IPS-20b (cell line): ENCODE measurements around the gene ARSB.

Experiments
- H3K27ac ChIP-seq: one replicate; pipeline ENCODE4 v1.5.1; 2013; ENCODE audit warnings: low read length
- H3K27me3 ChIP-seq: 2 replicates; pipeline ENCODE4 v1.6.1; 2013; ENCODE audit warnings: mild to moderate bottlenecking, low read length, inconsistent platforms; ENCODE audit not compliant: insufficient read depth
- H3K36me3 ChIP-seq: 2 replicates; pipeline ENCODE4 v1.6.1; 2013; ENCODE audit warnings: low read depth, mild to moderate bottlenecking, inconsistent platforms, low read length, moderate library complexity; ENCODE audit not compliant: insufficient read depth
- H3K4me1 ChIP-seq: 2 replicates; pipeline ENCODE4 v1.6.1; 2013; ENCODE audit warnings: mild to moderate bottlenecking, control low read depth, inconsistent platforms, low read length, moderate library complexity; ENCODE audit not compliant: insufficient read depth
- H3K4me3 ChIP-seq: 2 replicates; pipeline ENCODE4 v1.5.1; 2013; ENCODE audit warnings: mild to moderate bottlenecking, low read length, inconsistent platforms
- H3K9ac ChIP-seq: 2 replicates; pipeline ENCODE4 v1.6.1; 2013; ENCODE audit warnings: low read depth, mild to moderate bottlenecking, inconsistent platforms, low read length, moderate library complexity
- H3K9me3 ChIP-seq: 2 replicates; pipeline ENCODE4 v1.6.1; 2013; ENCODE audit warnings: mild to moderate bottlenecking, low read depth, low read length, inconsistent platforms; ENCODE audit not compliant: insufficient read depth

The ARSB gene

DNA sequence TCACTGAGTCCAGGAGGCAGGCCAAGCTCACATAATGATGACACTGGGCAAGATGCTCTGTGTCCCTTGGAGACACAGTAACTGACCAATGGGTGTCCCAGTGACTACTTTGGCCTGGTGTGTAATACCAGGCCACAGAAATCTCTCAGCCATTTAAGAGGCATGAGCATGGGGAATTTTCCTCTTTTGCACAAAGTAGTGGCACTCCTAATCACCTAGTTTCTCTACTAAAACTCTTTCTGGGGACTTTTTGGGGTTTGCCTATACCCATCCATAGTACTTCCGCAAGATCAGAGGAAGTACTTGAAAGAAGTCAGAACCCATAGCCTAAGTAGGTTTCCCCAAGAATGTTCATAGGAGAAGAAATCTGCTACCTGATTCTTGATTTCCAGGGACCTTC, 161.9 kb downstream of the ARSB start:
- H3K9me3 ChIP-seq = no peaks in the 10 kb centered on the region
- H3K4me3 ChIP-seq = no peak overlapping the region
- H3K27me3 ChIP-seq = no peaks in the 10 kb centered on the region
- H3K27ac ChIP-seq = no peak overlapping the region
- H3K9ac ChIP-seq = no peak overlapping the region
- no peaks in the 10 kb centered on the region for H3K4me1 ChIP-seq
- no peaks in the 10 kb centered on the region for H3K36me3 ChIP-seq

DNA sequence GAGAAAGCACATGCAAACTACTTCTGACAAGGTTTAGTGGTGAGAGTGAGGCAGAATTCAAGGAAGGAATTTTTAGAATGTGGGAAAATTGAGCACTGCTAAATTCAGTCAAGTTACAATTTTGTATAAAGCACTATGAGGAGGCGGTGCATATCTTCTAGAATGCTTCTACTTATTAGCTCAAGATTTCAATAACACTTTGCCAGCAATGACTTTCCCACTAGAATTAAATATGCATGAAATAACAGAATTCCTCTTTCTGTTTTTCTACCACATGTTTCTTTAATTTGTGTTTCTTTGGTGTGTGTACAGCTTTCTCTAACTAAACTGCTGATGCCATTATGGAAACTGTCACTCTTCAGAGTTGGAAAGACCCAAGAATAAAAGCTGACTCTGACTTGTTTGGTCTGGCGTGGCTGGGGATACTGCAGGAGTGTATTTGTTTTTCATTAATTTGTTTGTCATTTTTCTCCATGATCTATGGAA, 163.5 kb downstream of the ARSB start:
- Histone ChIP-seq H3K9me3 (no peaks in the 10 kb centered on the region), H3K36me3 (no peaks in the 10 kb centered on the region), H3K4me1 (no peaks in the 10 kb centered on the region), H3K9ac (no peak overlapping the region), H3K27ac (no peak overlapping the region), H3K4me3 (no peak overlapping the region), H3K27me3 (no peaks in the 10 kb centered on the region)

DNA sequence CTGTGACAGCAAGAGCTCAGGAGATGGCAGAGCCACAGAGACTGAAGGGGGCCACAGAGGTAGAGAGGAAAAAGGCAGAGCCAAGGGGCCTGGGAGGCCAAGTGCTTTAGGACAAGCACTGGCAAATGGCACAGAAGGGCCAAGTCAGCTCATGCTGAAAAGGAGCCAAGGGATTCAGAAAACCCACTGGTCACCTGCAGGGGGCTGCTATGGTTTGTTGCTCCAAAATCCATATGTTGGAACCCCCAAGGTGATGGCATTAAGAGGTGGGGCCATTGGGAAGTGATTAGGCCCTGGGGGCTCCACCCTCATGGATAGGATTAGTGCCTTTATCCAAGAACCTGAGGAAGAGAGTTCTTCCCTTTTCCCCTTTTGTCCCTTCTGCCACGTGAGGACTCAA, 165.4 kb downstream of the ARSB start:
- Histone ChIP-seq H3K4me3 (no peak overlapping the region), H3K4me1 (no peaks in the 10 kb centered on the region), H3K27me3 (no peaks in the 10 kb centered on the region), H3K36me3 (no peaks in the 10 kb centered on the region), H3K27ac (no peak overlapping the region), H3K9me3 (no peaks in the 10 kb centered on the region), H3K9ac (no peak overlapping the region)

- Histone ChIP-seq H3K36me3 (no peaks in the 10 kb centered on the region), H3K9ac (no peak overlapping the region), H3K9me3 (no peaks in the 10 kb centered on the region), H3K4me3 (no peak overlapping the region), H3K27ac (no peak overlapping the region), H3K27me3 (no peaks in the 10 kb centered on the region), H3K4me1 (no peaks in the 10 kb centered on the region)
Measured at GRCh38 chr5:78819166-78819565, 165.9 kb downstream of the ARSB start.

- Histone ChIP-seq H3K27me3 (no peaks in the 10 kb centered on the region), H3K4me3 (no peak overlapping the region), H3K36me3 (no peaks in the 10 kb centered on the region), H3K27ac (no peak overlapping the region), H3K9ac (no peak overlapping the region), H3K4me1 (peaks cover 3% of the 10 kb centered on the region; the same call in 1 of the 2 replicates), H3K9me3 (no peaks in the 10 kb centered on the region)
Measured at GRCh38 chr5:78816143-78816765, 168.9 kb downstream of the ARSB start.

GRCh38 chr5:78813906-78814530, 171.1 kb downstream of the ARSB start:
- H3K9me3 ChIP-seq = no peaks in the 10 kb centered on the region
- peaks cover 3% of the 10 kb centered on the region; the same call in 1 of the 2 replicates for H3K4me1 ChIP-seq
- no peaks in the 10 kb centered on the region for H3K27me3 ChIP-seq
- H3K27ac ChIP-seq = no peak overlapping the region
- no peaks in the 10 kb centered on the region for H3K36me3 ChIP-seq
- H3K9ac ChIP-seq = no peak overlapping the region
- no peak overlapping the region for H3K4me3 ChIP-seq

DNA sequence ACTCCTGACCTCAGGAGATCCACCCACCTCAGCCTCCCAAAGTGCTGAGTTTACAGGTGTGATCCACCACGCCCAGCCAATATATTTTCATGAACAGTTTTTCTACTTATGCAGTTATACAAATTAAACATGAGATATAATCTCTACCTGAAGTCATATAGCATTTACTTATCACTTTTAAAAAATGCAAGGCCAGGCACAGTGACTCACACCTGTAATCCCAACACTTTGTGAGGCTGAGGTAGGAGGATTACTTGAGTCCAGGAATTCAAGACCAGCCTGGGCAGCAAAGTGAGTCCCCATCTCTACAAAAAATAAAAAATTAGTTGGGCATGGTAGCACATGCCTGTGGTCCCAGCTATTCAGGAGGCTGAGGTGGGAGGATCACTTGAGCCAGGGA, 171.8 kb downstream of the ARSB start:
- peaks cover 3% of the 10 kb centered on the region; the same call in 1 of the 2 replicates for H3K4me1 ChIP-seq

GRCh38 chr5:78811866-78812265, 173.2 kb downstream of the ARSB start:
- no peaks in the 10 kb centered on the region for H3K27me3 ChIP-seq

More for the DNA sequence above, 171.8 kb downstream of the ARSB start:
- no peak overlapping the region for H3K4me3 ChIP-seq
- H3K36me3 ChIP-seq = no peaks in the 10 kb centered on the region
- H3K27me3 ChIP-seq = no peaks in the 10 kb centered on the region
- no peak overlapping the region for H3K9ac ChIP-seq
- no peaks in the 10 kb centered on the region for H3K9me3 ChIP-seq
- H3K27ac ChIP-seq = no peak overlapping the region

DNA sequence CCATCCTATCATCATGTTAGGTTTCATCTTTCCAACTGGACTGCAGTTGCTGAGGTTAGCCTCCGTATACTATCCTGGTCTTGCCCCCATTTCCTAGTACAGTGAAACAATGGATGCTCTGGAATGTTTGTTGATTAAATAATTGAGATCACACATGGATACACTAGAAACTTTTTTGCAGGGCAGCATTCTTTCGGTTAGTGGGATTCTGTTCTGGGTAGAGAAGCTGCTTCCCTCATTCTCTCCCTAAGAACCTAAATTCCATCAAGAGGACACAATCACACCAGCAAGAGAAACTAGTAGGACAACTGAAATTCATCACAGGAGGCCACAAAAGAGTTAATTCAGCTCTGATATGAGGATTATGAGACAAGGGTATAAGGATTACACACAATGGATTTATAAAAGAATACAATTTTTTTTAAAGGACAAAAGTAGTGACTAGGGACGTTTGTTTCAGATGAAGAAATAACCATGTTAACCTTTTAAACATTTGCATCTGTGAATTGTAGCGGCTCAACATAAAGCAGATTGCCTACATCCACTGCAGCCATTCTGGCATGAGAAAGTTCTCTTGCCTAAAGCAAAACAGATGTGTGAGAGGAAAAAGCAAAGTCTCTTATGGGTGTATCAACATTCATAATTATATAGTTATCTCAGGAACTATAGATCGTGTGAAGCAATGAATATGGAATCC, 173.8 kb downstream of the ARSB start:
- H3K4me3 ChIP-seq = no peak overlapping the region
- no peak overlapping the region for H3K27ac ChIP-seq
- H3K27me3 ChIP-seq = no peaks in the 10 kb centered on the region
- no peaks in the 10 kb centered on the region for H3K9me3 ChIP-seq
- no peaks in the 10 kb centered on the region for H3K36me3 ChIP-seq
- H3K9ac ChIP-seq = no peak overlapping the region
- H3K4me1 ChIP-seq = peaks cover 3% of the 10 kb centered on the region; the same call in 1 of the 2 replicates

More at GRCh38 chr5:78811866-78812265, 173.2 kb downstream of the ARSB start:
- H3K9me3 ChIP-seq = no peaks in the 10 kb centered on the region
- no peaks in the 10 kb centered on the region for H3K36me3 ChIP-seq
- no peak overlapping the region for H3K9ac ChIP-seq
- H3K4me1 ChIP-seq = peaks cover 3% of the 10 kb centered on the region; the same call in 1 of the 2 replicates
- H3K27ac ChIP-seq = no peak overlapping the region
- no peak overlapping the region for H3K4me3 ChIP-seq

DNA sequence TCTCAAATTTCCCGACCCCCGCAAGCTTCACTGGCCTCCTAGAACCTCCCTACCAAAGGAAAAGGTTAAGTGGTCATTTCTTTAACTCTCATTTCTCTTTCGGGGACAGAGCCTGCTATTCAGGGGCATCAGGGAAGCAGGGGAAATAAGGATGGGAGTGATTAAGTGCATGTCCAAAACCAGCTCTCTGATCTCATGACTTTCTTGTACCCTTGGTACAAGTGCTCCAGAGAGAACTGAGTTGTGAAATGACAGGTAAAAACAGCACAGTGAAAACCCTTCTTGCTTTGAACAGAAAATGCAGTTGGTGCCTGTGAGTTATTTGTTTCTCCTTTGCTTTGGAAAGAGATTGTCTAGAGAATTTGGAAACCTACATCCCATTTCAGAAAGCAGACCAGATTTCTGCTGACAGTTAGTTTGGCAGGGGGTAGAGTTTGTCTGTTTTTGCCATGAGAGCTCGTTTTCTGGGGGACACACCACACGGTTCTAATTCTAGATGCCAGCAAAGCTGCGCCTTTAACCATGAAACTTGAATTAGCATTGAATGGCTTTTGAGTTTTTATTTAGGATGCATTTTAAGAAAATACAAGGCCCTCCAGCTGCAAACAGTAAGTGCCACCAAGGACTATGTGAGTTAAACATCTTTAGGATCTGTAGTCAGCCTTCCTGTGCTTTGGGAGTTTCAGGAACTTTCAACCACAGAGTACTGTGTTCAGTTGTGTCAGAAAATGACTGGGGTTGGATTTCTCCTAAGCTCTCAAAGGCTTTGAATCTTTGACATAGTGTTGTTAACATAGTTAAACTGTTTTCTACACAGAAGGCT, 174.8 kb downstream of the ARSB start:
- H3K27me3 ChIP-seq = no peaks in the 10 kb centered on the region
- no peaks in the 10 kb centered on the region for H3K36me3 ChIP-seq
- H3K4me1 ChIP-seq = peaks cover 3% of the 10 kb centered on the region; the same call in 1 of the 2 replicates
- H3K9ac ChIP-seq = no peak overlapping the region
- H3K27ac ChIP-seq = no peak overlapping the region
- H3K9me3 ChIP-seq = no peaks in the 10 kb centered on the region
- no peak overlapping the region for H3K4me3 ChIP-seq

GRCh38 chr5:78809444-78809843, 175.7 kb downstream of the ARSB start:
- no peak overlapping the region for H3K4me3 ChIP-seq
- peaks cover 3% of the 10 kb centered on the region; the same call in 1 of the 2 replicates for H3K4me1 ChIP-seq
- no peaks in the 10 kb centered on the region for H3K27me3 ChIP-seq
- no peaks in the 10 kb centered on the region for H3K9me3 ChIP-seq
- H3K9ac ChIP-seq = no peak overlapping the region
- no peaks in the 10 kb centered on the region for H3K36me3 ChIP-seq
- H3K27ac ChIP-seq = no peak overlapping the region
